Medulla oblongata (tissue), 1 donor: Measurements from ENCODE around the gene IER3IP1.
"Not testable (repeated sequence)": the region's sequence is repeated elsewhere in the genome, so short reads cannot be mapped to it uniquely, and the experiment has no call there.

Experiments used
- DNase-seq: peaks from one replicate; pipeline ENCODE4 v3.0.0-alpha.2; 2015; ENCODE audit errors: extremely low spot score

The IER3IP1 gene

DNA sequence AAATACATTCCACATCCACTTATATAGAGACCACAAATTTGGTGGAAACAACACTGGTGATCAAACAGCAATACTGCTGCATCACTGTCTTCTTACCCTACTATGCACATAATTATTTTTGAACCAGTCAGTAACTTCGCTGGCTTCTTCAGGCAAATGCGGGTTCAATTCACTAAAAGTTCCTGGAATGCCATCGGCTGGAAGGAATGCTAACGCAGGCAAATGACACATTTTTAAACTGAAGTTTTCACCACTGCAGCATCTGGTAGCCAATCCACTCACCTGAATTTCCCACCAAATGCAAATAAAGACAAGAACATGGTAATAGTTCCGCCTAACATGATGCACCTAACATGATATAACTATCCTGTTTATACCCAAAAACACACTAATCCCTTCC lies 15.9 kb downstream of the IER3IP1 start:
- no peak for DNase-seq

DNA sequence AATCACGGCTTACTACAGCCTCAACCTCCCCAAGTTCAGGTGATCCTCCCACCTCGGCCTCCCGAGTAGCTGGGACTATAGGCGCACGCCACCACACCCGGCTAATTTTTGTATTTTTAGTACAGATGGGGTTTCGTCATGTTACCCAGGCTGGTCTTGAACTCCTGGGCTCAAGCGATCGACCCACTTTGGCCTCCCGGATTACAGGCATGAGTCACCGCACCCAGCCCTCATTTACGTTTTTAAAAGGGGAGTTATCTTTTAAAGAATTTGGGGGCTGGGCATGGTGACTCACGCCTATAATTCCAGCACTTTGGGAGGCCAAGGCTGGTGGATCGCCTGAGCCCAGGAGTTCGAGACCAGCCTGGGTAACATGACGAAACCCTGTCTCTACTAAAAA lies 17.8 kb downstream of the IER3IP1 start:
- not testable (repeated sequence) for DNase-seq

DNA sequence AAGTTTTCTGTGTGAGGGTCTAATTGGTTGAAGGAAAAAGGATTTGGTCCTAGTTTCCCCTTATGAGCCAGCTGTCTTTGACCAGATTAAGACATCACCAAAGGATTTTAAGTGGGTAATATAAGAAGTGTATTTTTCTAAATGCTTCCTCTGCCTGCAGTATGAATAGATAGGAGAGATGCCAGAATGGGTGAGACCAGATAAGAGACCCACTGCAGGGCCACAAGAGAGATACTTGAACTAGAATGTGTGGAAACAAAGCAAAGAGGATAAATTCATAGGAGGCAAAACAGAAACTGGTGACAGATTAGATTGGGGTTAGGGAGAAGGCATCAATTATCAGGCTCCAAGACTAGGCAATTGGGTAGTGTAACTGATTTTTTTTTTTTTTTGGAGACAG lies 24.7 kb downstream of the IER3IP1 start:
- no peak for DNase-seq

DNA sequence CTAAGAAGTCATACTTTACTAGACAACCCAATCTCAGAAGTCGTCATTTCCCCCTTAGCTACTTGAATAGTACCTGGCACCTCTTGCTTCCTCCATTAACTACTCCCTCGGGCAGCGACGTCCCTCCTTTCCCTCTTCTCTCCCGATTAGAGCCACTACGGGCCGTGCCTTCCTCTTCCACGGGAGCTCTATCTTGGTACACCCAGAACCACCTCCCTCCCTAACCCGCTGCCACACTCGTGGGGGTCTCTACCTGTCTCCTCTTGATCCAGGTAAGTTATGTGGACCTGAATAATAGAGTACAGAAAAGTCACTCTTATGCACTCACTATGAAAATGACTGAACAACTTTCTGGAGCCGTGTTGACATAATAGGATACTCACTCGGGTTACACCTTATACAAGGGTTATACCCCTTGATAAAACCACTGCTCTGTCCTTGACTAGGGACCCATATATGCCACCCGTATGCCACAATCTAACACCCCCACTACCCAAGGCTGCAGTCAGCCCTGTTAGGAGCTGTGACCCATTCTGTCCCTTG lies 25.3 kb downstream of the IER3IP1 start:
- no peak for DNase-seq

DNA sequence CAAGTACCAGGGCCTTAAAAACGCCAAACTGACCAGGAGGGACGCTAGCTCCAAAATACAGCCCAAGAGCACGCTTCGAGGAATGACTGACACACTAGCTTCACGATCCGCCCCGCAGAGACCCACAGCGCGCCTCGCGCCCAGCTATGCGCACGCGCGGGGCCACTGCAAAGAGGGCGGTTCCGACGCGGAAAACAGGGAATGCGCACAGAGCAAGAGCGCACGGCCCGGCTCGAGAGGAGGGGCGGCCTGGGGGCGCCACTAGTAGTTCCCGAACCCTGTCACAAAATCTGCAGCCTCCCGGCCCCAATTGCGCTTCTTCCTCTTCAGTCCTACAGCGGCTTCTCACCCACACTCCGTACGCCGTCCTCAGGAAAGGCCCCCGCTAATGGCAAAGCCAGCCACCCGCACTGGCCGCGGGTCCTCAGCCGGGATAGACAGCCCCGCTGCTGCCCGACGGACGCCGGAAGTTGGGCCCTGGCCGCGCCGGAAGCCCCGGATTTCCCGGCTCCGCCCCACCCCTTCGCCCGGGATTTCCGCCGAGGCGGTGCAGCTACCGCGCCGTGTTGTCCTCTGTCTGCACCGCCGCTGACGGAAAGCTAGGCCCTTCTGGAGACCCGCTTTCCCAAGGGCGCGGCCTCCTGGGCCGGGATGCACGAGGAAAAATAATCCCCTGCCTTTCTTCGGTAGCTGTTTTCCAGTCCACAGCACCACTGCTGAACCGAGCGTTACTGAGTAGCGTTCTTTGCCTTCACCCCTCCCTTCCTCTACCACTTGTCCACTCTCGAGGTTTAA lies 25.9 kb downstream of the IER3IP1 start, which contains the start of gene HDHD2:
Gene HDHD2 (minus strand): TSS at position 472 of the 795 bp plus-strand sequence. CDS start 14,061 bp downstream, outside the sequence.
- peak; percentile 82 for DNase-seq

DNA sequence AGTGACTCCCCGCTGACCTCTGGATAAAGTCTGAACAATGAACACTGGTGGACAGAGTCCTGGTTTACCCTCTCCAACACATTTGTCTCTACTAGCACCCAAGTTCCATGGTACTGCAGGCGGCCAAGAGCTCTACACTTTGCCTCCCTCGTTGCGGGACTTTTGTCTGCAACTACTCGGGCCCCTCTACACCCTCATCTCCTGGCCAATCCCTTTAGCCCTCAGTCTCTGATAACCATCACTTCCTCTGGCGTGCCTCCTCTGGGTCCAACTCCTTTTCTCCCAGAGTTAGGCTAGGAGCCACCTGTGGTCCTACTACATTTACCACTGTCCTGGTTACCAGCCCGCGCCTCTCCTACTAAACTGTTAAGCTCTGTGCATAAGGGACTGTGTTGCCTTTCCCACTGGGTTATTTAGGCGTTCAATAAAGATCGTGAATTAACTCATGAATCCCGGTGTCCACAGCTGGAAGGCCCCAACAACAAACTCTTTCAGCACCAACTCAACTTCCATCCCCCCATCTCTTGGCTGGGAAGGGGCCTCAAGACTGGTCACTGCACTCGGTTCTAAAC lies 26.6 kb downstream of the IER3IP1 start:
- peak; percentile 10 for DNase-seq

DNA sequence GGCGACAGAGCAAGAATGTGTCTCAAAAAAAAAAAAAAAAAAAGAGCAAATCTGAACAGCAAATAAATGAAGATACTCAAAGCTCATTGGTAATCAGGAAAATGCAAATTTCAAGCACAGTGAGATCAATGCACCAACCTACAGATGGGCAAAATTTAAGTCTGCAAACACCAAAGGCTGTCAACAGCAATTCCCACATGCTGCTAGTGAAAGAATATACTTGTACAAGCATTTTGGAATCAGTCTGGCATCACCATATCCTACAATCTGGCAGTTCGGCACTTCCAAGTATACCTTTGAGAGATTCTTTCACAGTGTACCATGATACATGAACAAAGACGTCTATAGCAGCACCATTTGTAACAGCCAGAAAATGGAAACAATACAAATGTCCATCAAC lies 30.0 kb downstream of the IER3IP1 start:
- DNase-seq: no peak

DNA sequence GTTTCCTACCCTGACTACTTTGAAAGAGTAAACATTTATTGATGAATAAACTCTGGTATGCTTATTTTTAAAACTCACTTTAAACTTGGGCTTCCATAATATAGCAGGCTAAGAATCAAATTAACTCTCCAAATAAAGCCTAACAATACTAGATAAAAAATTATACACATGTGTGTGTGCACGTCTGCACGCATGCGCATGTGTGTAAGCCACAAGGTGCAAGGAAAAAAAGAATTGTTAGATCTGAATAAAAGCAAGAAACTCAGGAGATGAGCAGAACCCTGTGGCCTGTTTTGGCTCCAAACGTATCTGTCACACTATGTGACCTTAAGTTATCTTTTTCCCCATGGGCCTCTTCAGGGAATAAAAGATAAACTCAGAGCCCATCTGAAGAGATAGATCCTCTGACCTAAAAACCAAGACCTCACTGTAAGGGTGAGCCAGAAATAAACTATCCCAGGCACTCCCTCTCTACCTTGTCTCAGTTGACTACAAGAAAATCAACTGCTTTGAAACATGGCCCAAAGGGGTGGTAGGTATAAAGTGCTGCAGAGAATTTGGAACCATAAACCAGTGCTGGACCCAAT lies 32.2 kb downstream of the IER3IP1 start:
- DNase-seq: no peak

DNA sequence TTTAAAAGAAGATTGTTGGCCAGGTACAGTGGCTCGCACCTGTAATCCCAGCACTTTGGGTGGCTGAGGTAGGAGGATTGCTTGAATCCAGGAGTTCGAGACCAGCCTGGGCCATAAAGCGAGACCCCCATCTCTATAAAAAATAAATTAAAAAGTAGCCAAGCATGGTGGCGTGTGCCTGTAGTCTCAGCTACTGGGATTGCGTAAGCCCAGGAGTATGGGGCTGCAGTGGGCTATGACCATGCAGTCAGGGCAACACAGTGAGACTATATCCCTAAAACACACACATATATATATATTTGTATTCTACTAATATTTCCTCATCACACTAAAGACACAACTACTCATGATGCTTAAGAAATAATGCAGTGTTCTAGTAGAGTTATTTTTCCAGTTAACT lies 33.0 kb downstream of the IER3IP1 start:
- DNase-seq: no peak

DNA sequence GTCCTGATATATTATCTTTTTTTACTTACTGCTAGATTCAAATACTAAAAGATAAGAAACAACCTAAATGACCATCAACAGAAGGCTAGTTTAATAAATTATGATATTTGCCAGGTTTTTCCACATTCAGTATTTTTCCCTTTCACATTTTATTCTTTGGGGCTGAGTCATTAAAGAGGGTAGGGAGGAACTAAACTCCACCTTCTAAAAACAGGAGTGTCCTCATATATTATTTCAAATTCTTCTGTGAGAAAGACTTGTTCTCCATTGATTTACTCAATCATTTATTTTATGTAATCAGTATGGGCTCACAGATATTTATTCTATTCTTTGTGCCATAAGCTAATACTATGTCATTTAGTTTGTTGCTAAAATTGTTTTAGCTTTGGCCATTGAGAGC lies 34.9 kb downstream of the IER3IP1 start:
- no peak for DNase-seq

DNA sequence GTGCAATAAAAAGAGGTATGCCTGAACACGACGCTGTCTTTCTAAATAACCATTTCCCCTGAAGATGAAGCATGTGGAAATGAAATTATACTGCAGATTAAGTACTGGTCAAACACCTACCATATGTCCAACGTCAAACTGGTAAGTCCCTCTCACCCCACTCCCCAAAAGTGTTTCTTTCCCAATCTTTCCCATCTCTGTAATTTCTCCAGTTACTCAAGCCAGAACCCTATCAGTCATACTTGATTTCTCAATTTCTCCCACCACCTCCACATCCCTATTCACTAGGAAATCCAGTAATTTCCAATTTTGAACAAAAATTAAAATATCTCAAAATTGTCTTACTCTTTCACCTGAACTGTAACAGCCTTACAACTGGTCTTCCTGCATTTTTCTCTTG lies 55.0 kb downstream of the IER3IP1 start:
- DNase-seq: no peak

DNA sequence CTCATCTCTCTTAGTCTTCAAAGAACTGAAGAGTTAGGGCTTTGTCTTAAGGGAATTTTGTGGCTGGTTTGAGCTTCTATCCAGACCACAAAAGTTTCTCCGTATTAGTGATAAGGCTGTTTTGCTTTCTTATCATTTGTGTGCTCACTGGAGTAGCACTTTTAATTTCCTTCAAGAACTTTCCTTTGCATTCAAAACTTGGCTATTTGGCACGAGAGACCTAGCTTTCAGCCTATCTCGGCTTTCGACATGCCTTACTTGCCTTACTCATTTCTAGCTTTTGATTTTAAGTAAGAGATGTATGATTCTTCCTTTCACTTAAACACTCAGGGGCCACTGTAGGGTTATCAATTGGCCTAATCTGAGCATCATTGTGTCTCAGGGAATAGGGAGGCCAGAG lies 55.7 kb downstream of the IER3IP1 start:
- DNase-seq: no peak

DNA sequence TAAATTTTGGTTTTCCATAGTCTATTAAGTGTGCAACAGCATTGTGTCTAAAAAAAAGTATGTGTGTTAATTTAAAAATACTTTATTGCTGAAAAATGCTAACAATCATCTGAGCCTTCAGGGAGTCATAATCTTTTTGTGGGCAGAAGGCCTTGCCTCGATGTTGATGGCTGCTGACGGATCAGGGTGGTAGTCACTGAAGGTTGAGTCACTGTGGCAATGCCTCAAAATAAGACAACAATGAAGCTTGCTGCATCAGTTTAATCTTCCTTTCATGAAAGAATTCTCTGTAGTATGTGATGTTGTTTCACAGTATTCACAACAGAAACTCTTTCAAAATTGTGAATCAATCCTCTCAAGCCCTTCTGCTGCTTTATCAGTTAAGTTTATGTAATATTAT lies 57.2 kb downstream of the IER3IP1 start:
- no peak for DNase-seq

DNA sequence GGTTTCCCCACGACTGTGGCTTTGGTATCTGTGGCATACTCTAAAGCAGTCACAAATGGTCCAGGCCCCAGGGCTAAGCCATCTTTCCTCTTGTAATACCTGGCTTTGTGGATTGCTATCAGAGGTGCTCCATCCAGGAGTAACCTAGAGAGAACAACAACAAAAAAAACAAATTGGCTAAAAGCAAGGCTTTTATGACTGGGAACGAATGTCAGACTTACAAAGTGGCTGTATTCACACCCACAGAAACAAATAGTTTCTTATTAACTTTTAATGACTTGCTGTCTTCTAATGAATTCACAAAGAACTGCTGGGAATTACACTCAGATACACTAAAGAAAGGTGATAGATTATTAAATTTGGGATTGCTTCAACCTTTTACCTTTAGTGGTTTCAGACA lies 61.0 kb downstream of the IER3IP1 start:
- DNase-seq: no peak

DNA sequence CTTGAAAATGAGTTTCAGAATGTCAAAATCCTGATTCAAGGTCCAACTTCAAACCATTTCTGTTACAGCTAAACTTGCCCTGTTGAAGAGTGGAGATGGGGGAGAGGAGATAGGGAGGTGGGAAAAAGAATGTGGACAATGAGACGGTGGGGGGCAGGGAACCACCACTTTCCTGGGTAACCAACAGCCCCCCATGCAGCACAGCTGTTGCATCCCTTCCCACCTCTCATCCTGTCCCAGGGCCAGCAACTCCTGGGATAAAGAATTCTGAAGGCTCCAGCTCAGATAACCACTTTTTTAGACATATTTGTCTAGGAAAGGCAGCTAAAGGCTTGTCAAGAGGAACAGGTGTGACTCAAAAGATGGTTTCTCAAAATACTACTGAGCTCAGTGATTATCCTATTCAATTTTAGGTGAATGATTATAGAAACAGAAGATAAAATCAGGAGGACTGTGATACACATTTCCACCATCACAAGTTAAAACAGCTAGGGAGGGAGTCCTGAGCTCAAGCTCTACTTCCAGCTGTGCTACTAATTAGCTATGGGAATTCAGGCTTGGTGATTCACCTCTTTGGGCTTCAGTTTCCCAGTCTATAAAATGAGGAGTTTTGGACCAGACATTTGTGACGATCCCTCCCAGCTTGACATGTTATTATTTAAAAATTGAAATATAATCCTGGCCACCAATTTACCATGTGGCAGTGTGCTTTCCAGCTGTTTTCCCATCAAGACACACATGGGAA lies 62.2 kb downstream of the IER3IP1 start:
- DNase-seq: no peak

DNA sequence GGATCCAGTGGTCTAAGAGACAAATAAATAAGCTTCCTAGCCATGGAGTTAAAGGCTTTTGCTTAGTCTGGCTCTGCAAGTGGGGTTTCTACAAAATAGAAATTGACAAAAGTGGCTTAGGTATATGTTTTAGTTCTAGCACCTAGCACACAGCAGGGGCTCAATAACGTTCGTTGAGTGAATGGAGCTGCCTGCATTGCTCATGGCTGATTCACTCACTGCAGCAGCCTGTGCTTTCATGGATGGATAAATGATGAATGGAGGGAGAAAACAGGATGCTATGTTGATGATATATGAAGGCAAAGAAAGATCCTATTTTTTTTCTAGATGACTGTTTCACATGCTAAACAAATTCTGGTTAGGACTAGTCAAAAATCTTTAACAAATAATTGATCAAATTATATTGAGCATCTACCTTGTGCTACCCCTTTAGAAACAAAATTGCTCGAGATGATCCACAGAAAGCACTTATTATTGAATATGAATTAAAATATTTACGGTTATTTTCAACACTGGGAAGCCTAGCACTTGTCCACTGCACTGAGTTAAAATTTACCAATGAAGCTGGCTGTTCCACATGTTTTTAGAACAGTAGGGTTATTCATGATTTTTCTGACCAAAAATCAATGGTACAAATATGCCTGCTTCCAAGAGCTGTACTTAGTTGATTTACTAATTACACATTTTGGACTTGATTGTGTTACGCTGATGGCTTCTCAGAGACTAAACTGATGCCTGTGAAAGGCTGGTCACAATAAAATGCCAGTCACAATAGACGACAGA lies 65.5 kb downstream of the IER3IP1 start:
- DNase-seq: peak; percentile 20

DNA sequence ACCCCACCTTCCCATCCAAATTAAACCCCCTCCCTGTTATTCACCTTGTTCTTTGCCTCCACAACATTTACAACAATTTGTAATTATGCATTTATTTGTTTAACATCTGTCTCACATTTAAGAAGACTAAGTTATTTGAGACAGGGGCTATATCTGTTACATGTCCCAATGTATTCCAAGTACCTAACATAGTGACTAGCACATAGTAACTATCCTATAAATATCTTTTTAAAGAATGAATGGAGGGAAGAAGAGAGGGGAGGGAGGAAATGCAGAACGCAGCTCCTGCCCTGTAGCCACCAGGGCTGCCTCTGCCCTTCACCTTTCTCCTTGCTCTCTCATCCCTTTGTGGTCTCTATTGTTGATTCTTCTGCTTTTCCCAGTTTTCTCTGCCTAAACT lies 66.4 kb downstream of the IER3IP1 start:
- DNase-seq: no peak

DNA sequence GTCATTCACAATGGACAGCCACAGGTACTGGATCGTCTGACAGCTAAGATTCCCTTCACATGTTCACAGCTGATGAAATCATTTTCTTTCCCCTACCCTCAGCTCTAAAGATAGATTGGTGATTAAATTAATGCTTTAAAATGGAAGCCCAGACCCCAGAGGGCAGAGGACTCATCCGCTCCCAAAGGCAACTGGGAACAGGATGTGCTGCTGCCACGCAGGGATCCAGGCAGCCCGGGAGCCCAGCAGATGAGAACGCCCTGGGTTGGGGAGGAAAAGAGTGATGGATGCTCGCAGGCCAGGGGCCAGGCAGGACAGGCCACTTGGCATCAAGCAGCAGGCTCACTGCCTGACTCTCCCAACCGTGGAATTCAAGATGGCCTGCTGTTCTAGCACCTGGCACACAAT lies 67.2 kb downstream of the IER3IP1 start:
- no peak for DNase-seq

DNA sequence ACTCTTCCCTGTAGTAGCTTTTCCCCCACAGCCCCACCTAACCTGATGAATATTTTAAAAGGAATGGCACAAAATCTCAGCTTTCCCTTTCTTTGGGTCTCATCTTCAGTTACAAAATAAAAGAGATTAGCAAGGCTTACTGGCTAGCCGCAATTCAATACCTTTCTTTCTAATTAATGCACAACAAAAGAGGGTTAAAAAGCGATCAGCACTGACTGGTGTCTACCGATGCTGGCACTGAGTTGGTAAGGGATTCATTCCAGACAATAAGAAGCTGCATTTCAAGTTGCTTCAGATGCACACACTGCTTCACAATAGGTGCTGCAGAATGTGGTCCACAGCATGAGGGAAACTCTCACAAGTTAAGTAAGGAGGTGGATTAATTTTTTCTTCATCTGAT lies 67.8 kb downstream of the IER3IP1 start:
- DNase-seq: no peak
